ENCODE results near the gene ACAD9.

Gene ACAD9

DNA sequence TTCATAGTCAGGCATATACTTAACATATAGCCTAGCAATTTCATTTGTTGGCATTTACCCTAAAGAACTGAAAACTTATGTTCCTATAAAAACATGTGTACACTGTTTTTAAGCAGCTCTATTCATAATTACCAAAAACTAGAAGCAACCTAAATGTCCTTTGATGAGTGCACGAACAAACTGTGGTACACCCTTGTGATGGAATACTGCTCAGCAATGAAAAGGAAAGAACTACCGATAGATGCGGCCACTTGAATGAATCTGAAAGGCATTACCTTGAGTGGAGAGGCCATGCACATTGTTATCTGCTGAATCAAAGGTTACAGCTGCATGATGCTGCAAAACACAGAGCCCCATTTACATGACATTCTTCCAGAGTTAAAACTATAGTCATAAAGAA lies 69.7 kb downstream of the ACAD9 start:
- H3K9me2 ChIP-seq (replicated peaks; ENCODE audit: insufficient read depth, low read length) = no peaks in the 10 kb centered on the region
- no peaks in the 10 kb centered on the region for H3K79me2 ChIP-seq (ENCODE audit: insufficient read depth, low read length)
- H3K27ac ChIP-seq (ENCODE audit: low read depth, low read length) = no peak overlapping the region
- H3K27me3 ChIP-seq (ENCODE audit: low read length) = no peaks in the 10 kb centered on the region
- no peaks in the 10 kb centered on the region for H3K9me3 ChIP-seq (ENCODE audit: insufficient read depth, low read length)
- no peak overlapping the region for H3K4me2 ChIP-seq (ENCODE audit: low read depth, low read length, poor library complexity, severe bottlenecking)
- TF ChIP-seq, protein P1, sequence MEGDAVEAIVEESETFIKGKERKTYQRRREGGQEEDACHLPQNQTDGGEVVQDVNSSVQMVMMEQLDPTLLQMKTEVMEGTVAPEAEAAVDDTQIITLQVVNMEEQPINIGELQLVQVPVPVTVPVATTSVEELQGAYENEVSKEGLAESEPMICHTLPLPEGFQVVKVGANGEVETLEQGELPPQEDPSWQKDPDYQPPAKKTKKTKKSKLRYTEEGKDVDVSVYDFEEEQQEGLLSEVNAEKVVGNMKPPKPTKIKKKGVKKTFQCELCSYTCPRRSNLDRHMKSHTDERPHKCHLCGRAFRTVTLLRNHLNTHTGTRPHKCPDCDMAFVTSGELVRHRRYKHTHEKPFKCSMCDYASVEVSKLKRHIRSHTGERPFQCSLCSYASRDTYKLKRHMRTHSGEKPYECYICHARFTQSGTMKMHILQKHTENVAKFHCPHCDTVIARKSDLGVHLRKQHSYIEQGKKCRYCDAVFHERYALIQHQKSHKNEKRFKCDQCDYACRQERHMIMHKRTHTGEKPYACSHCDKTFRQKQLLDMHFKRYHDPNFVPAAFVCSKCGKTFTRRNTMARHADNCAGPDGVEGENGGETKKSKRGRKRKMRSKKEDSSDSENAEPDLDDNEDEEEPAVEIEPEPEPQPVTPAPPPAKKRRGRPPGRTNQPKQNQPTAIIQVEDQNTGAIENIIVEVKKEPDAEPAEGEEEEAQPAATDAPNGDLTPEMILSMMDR (IDR thresholded peaks at IDR 0.05; ENCODE audit: insufficient read depth, low read length, poor library complexity, severe bottlenecking) = no peak
- TF ChIP-seq EZH2phosphoT487 (conservative IDR thresholded peaks at IDR 0.05; ENCODE audit: low read length) = no peak
- H3K36me3 ChIP-seq (ENCODE audit: low read length) = no peaks in the 10 kb centered on the region
- H3F3A ChIP-seq (ENCODE audit: insufficient read depth) = no peaks in the 10 kb centered on the region
- H4K20me1 ChIP-seq (ENCODE audit: low read depth, low read length) = no peaks in the 10 kb centered on the region
- H3K4me3 ChIP-seq (ENCODE audit: insufficient read depth, low read length, poor library complexity, severe bottlenecking) = no peak overlapping the region
- no peak overlapping the region for H2AFZ ChIP-seq (ENCODE audit: low read depth, low read length, severe bottlenecking)
- H3K9ac ChIP-seq (ENCODE audit: low read length) = no peak overlapping the region

DNA sequence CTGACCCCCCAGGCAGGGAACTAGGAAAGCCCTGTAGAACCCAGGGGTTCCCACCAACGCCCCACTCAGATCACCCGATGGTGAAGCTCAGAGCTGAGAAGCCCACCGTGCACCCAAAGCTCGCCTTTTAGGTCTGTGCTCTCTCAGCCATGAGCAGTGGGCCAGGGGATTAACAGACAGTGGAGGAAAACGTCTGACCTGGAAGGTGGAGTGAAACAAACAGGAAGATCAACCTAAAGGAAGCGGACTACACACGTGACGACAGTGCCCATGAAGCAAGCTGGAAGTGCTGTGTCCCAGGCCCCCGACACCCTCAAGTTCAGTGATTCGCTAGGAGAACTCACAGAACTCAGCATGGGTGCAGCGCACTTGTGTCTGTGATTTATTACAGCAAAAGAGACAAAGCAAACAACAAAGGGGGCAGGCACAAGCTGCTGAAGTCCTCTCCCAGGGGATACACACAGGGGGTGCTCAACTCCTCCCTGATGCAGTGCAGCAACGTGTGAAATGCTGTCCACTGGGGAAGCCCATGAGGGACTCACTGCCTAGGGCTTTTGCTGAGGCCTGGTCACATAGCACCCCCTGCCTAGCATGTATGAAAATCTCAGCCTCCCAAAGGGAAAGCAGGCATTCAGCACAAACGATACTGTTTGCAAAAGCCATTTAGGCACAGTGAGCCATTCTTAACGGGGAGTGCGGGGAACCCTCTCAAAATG lies 71.0 kb downstream of the ACAD9 start:
- no peak overlapping the region for H3K4me2 ChIP-seq (ENCODE audit: low read depth, low read length, poor library complexity, severe bottlenecking)
- H3K4me3 ChIP-seq (ENCODE audit: insufficient read depth, low read length, poor library complexity, severe bottlenecking) = no peak overlapping the region
- TF ChIP-seq, protein P1 (IDR thresholded peaks at IDR 0.05; ENCODE audit: insufficient read depth, low read length, poor library complexity, severe bottlenecking) = no peak
- no peak for TF ChIP-seq EZH2phosphoT487 (conservative IDR thresholded peaks at IDR 0.05; ENCODE audit: low read length)
- no peaks in the 10 kb centered on the region for H3F3A ChIP-seq (ENCODE audit: insufficient read depth)
- H3K36me3 ChIP-seq (ENCODE audit: low read length) = no peaks in the 10 kb centered on the region
- H3K27ac ChIP-seq (ENCODE audit: low read depth, low read length) = no peak overlapping the region
- no peak overlapping the region for H3K9ac ChIP-seq (ENCODE audit: low read length)
- H4K20me1 ChIP-seq (ENCODE audit: low read depth, low read length) = no peaks in the 10 kb centered on the region
- H2AFZ ChIP-seq (ENCODE audit: low read depth, low read length, severe bottlenecking) = no peak overlapping the region
- no peaks in the 10 kb centered on the region for H3K79me2 ChIP-seq (ENCODE audit: insufficient read depth, low read length)
- no peaks in the 10 kb centered on the region for H3K9me3 ChIP-seq (ENCODE audit: insufficient read depth, low read length)
- H3K27me3 ChIP-seq (ENCODE audit: low read length) = no peaks in the 10 kb centered on the region
- no peaks in the 10 kb centered on the region for H3K9me2 ChIP-seq (replicated peaks; ENCODE audit: insufficient read depth, low read length)

DNA sequence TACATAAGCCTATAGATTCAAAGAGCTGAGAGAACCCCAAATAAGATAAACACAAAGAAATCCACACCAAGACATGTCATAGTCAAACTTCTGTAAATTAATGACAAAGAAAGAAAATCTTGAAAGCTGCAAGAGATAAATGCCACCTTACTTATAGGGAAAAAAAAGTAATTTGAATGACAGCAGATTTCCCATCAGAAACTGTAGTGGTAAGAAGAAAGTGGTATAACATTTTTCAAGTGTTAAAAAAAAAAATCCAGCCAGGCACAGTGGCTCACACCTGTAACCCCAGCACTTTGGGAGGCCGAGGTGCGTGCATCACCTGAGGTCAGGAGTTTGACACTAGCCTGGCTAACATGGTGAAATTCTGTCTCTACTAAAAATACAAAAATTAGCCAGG lies 77.0 kb downstream of the ACAD9 start:
- no peaks in the 10 kb centered on the region for H4K20me1 ChIP-seq (ENCODE audit: low read depth, low read length)
- no peak overlapping the region for H3K4me3 ChIP-seq (ENCODE audit: insufficient read depth, low read length, poor library complexity, severe bottlenecking)
- H3K27me3 ChIP-seq (ENCODE audit: low read length) = no peaks in the 10 kb centered on the region
- H3K79me2 ChIP-seq (ENCODE audit: insufficient read depth, low read length) = no peaks in the 10 kb centered on the region
- H2AFZ ChIP-seq (ENCODE audit: low read depth, low read length, severe bottlenecking) = no peak overlapping the region
- H3K9me2 ChIP-seq (replicated peaks; ENCODE audit: insufficient read depth, low read length) = no peaks in the 10 kb centered on the region
- H3F3A ChIP-seq (ENCODE audit: insufficient read depth) = no peaks in the 10 kb centered on the region
- H3K27ac ChIP-seq (ENCODE audit: low read depth, low read length) = no peak overlapping the region
- H3K9ac ChIP-seq (ENCODE audit: low read length) = no peak overlapping the region
- TF ChIP-seq, protein P1 (IDR thresholded peaks at IDR 0.05; ENCODE audit: insufficient read depth, low read length, poor library complexity, severe bottlenecking) = no peak
- TF ChIP-seq EZH2phosphoT487 (conservative IDR thresholded peaks at IDR 0.05; ENCODE audit: low read length) = no peak
- H3K36me3 ChIP-seq (ENCODE audit: low read length) = no peaks in the 10 kb centered on the region
- no peak overlapping the region for H3K4me2 ChIP-seq (ENCODE audit: low read depth, low read length, poor library complexity, severe bottlenecking)
- H3K9me3 ChIP-seq (ENCODE audit: insufficient read depth, low read length) = peaks cover 7% of the 10 kb centered on the region; the same call in 1 of the 2 replicates
